Measurements from ENCODE around the gene ZNF771. TPM values are rescaled to one million over a fixed set of nuclear protein-coding genes. Genes with fewer than 3 reads are reported as not detected.

The ZNF771 gene
- total RNA-seq, 4 donors from 2014 or later, result 20.1 to 25.3 (median 22.7) TPM

GRCh38 chr16:30438835-30439234 is 31.4 kb downstream of the ZNF771 start:
- TF ChIP-seq POLR2A (IDR thresholded peaks at IDR 0.05; ENCODE audit: low read depth) (no peak), EP300 (IDR thresholded peaks at IDR 0.05) (no peak), POLR2AphosphoS5 (IDR thresholded peaks at IDR 0.05) (no peak), CTCF (IDR thresholded peaks at IDR 0.05) (no peak)
- 94% methylated on average over 5 of the region's 5 CpGs for WGBS
- Histone ChIP-seq H3K27ac (replicated peaks in 1 of 4) (no peak overlapping the region), H3K4me1 (peaks cover 4 to 7% (median 6%) of the 10 kb centered on the region in 4 donors), H3K27me3 (no peaks in the 10 kb centered on the region), H3K9me3 (no peaks in the 10 kb centered on the region), H3K4me3 (no peak overlapping the region), H3K36me3 (peaks cover 0 to 13% (median 5%) of the 10 kb centered on the region in 4 donors)
- intact Hi-C loops (cut with DNase I), result loop anchor here (10.0 kb wide), 1 partner anchor 256 kb away; the partner anchor contains the start of gene SRCAP
- DNase-seq (ENCODE audit: extremely low spot score), result no peak

GRCh38 chr16:30439720-30440348 is 32.4 kb downstream of the ZNF771 start:
- no peaks in the 10 kb centered on the region for H3K9me3 ChIP-seq
- peaks cover 0 to 21% (median 5%) of the 10 kb centered on the region in 4 donors for H3K36me3 ChIP-seq
- H3K4me1 ChIP-seq, result peaks cover 14 to 17% (median 16%) of the 10 kb centered on the region in 4 donors
- no peak for DNase-seq (ENCODE audit: extremely low spot score)
- H3K27ac ChIP-seq (replicated peaks in 1 of 4), result no peak overlapping the region
- H3K27me3 ChIP-seq, result no peaks in the 10 kb centered on the region
- intact Hi-C loops (cut with DNase I), result loop anchor here (10.0 kb wide), 2 partner anchors 175 to 255 kb away; partner anchors contain the start of genes SRCAP and ZNF689
- WGBS, result 83% methylated on average over 6 of the region's 6 CpGs
- no peak overlapping the region for H3K4me3 ChIP-seq
- TF ChIP-seq CTCF (IDR thresholded peaks at IDR 0.05), result no peak
- TF ChIP-seq POLR2A (IDR thresholded peaks at IDR 0.05; ENCODE audit: low read depth), result no peak
- TF ChIP-seq EP300 (IDR thresholded peaks at IDR 0.05), result no peak
- no peak for TF ChIP-seq POLR2AphosphoS5 (IDR thresholded peaks at IDR 0.05)

- H3K27ac ChIP-seq (replicated peaks in 1 of 4), result no peak overlapping the region
- no peaks in the 10 kb centered on the region for H3K27me3 ChIP-seq
- no peak for DNase-seq (ENCODE audit: extremely low spot score)
- H3K36me3 ChIP-seq, result peaks cover 0 to 21% (median 5%) of the 10 kb centered on the region in 4 donors
- WGBS, result 89% methylated on average over 2 of the region's 2 CpGs
- H3K4me3 ChIP-seq, result no peak overlapping the region
- peaks cover 17 to 27% (median 24%) of the 10 kb centered on the region in 4 donors for H3K4me1 ChIP-seq
- TF ChIP-seq CTCF (IDR thresholded peaks at IDR 0.05), result no peak
- TF ChIP-seq POLR2AphosphoS5 (IDR thresholded peaks at IDR 0.05), result no peak
- TF ChIP-seq POLR2A (IDR thresholded peaks at IDR 0.05; ENCODE audit: low read depth), result no peak
- no peak for TF ChIP-seq EP300 (IDR thresholded peaks at IDR 0.05)
- H3K9me3 ChIP-seq, result no peaks in the 10 kb centered on the region
- intact Hi-C loops (cut with DNase I), result loop anchor here (10.0 kb wide), 1 partner anchor 171 kb away; the partner anchor contains the start of gene ZNF689
Measured at GRCh38 chr16:30443631-30444030, 36.2 kb downstream of the ZNF771 start.

- peak overlapping the region; percentile 77 to 95 (median 82) for H3K4me3 ChIP-seq
- TF ChIP-seq EP300 (IDR thresholded peaks at IDR 0.05) (no peak), POLR2AphosphoS5 (IDR thresholded peaks at IDR 0.05) (no peak), CTCF (IDR thresholded peaks at IDR 0.05) (no peak), POLR2A (IDR thresholded peaks at IDR 0.05; ENCODE audit: low read depth) (no peak)
- H3K27ac ChIP-seq (replicated peaks in 1 of 4), result peak overlapping the region; percentile 93 to 99 (median 98)
- intact Hi-C loops (cut with DNase I), result loop anchor here (10.0 kb wide), 1 partner anchor 170 kb away; the partner anchor contains the start of gene ZNF689
- peaks cover 0 to 21% (median 5%) of the 10 kb centered on the region in 4 donors for H3K36me3 ChIP-seq
- no peaks in the 10 kb centered on the region for H3K27me3 ChIP-seq
- H3K4me1 ChIP-seq, result peaks cover 17 to 27% (median 24%) of the 10 kb centered on the region in 4 donors
- no peaks in the 10 kb centered on the region for H3K9me3 ChIP-seq
- WGBS, result 94% methylated on average over 29 of the region's 29 CpGs
- DNase-seq (ENCODE audit: extremely low spot score), result no peak
Measured at GRCh38 chr16:30444231-30445148, 37.1 kb downstream of the ZNF771 start.
